ENCODE data around the gene IL4R.
"Not testable (repeated sequence)": the region's sequence is repeated elsewhere in the genome, so short reads cannot be mapped to it uniquely, and the experiment has no call there.

The IL4R gene

DNA sequence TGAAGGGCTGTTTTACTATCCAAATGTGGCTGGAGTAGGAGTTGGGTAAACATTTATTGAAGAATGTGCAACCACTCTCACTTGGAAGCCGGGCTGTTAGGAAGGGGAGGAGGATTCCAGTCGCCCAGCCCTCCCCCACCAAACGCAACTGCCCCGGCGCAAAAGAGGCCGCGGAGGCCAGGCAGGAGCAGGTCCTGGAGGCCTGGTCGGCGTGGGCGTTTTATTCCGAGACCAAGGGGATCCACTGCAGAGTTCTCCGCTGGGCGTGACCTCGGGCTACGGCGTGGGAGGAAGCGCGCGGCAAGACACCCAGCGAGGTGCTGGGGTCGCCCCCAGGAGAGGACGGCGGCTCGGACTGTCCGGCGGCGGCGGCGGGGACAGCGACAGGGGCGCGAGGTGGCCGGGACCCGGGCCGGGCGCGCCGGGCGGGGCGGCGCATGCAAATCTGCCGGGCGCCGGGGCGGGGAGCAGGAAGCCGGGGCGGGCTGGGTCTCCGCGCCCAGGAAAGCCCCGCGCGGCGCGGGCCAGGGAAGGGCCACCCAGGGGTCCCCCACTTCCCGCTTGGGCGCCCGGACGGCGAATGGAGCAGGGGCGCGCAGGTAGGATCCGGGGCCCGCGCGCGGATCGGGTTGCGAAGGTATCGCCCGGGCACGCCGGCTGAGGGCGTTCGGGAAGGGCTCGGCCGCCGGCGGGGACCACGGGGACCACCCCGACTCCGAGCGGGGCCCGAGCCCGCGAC is at the start of gene IL4R:
Gene IL4R, plus strand, starts transcription at position 553 of the 739 bp plus-strand sequence. CDS start 26,230 bp downstream, outside the sequence.
- DNase-seq (ENCODE audit: low spot score) = peak; percentile 75

DNA sequence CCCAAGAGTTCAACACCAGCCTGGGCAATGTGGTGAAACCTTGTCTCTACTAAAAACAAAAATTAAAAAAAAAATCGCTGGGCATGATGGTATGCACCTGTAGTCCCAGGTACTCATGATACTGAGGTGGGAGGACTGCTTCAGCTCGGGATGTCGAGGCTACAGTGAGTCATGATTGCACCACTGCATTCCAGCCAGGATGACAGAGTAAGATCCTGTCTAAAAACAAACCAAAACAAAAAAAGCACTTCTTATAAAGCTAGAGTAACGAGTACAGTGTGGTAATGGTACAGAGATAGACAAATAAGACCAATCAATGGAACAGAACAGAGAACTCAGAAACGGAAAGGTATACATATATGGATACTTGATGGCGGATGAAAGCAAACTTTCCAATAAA is 49.6 kb upstream of the IL4R start:
- no peak for DNase-seq (ENCODE audit: low spot score)

- no peak for DNase-seq (ENCODE audit: low spot score)
Observed at GRCh38 chr16:27265982-27266381, 47.8 kb upstream of the IL4R start.

- DNase-seq (ENCODE audit: low spot score) = no peak
Observed at GRCh38 chr16:27267037-27267677, 46.6 kb upstream of the IL4R start.

GRCh38 chr16:27268376-27269299 is 45.1 kb upstream of the IL4R start, which contains the start of gene NSMCE1:
NSMCE1 (minus strand) TSS chr16:27268772; CDS start chr16:27257570, 11,202 bp downstream.
- peak; percentile 93 for DNase-seq (ENCODE audit: low spot score)

GRCh38 chr16:27269300-27270150 is 44.2 kb upstream of the IL4R start:
- no peak for DNase-seq (ENCODE audit: low spot score)

DNA sequence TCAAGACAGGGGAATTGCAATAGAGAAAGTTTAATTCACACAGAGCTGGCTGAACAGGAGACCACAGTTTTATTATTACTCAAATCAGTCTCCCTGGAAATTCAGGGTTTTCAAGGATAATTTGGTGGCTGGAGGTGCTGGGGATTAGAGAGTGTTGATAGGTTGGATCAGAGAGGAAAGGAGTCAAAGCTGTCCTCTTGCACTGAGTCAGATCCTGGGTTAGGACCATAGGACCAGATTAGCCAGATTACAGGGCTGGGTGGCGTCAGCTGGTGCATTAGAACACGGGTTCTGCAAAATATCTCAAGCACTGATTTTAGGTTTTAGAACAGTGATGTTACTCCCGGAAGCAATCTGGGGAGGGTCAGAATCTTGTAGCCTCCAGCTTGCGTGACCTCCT is 43.4 kb upstream of the IL4R start:
- no peak for DNase-seq (ENCODE audit: low spot score)

- DNase-seq (ENCODE audit: low spot score) = no peak
Observed at GRCh38 chr16:27272076-27272475, 41.7 kb upstream of the IL4R start.

DNA sequence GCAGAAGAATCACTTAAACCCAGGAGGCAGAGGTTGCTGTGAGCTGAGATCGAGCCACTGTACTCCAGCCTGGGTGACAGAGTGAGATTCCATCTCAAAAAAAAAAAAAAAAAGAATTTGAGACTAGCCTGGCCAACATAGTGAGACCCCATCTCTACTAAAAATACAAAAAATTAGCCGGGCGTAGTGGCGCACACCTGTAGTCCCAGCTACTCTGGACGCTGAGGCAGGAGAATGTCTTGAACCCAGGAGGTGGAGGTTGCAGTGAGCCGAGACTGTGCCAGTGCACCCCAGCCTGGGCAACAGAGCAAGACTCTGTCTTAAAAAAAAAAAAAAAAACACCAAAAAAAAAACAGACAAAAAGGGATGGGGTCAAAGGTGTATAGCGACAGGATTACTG is 41.1 kb upstream of the IL4R start:
- DNase-seq (ENCODE audit: low spot score) = not testable (repeated sequence)

DNA sequence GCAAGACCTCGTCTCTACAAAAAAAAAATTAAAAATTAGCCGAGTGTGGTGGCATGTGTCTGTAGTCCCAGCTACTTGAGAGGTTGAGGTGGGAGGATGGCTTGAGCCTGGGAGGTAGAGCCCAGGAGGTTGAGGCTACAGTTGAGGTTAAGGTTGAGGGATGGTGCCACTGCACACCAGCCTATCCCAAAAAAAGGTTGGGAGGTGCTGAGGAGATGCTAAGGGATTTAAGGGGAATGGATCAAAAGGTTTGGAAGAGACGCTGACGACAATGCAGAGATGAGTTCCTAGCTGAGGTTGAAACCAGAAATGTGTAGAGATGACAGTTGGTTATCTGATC is 40.5 kb upstream of the IL4R start:
- DNase-seq (ENCODE audit: low spot score) = no peak

DNA sequence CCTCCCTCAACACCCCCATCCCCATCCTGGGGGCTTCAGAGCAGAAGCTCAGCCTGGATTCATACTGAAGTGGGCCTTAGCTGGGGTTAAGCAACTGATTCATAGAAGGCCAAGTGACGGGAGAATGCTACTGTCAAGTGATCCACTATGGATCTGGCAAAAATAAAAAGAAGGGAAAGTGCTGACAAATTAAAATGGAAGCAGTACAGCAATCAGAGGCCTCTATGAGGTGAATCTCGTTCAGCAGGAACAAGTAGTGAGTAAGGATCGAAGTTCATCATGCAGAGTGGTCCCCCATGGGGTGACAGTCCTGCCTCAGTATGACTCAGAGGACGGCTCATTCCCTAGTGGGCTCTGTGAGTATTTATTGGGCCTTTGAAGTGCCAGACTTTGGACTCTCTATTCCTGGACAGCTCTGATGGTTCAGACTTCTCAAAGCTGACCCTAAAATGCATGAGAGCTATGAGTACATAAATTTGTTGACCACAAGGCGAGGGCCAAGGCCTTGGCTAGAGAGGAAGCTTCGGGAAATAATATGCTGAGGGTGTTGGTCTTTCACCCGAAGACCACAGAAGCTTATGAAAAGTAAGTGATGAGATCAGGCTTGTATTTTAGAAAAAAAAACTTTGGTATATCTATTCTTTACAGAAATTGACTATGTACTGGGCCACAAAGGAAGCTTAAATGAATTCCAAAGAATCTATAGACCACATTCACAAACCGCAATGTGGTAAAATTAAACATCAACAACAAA is 39.9 kb upstream of the IL4R start:
- DNase-seq (ENCODE audit: low spot score) = no peak

DNA sequence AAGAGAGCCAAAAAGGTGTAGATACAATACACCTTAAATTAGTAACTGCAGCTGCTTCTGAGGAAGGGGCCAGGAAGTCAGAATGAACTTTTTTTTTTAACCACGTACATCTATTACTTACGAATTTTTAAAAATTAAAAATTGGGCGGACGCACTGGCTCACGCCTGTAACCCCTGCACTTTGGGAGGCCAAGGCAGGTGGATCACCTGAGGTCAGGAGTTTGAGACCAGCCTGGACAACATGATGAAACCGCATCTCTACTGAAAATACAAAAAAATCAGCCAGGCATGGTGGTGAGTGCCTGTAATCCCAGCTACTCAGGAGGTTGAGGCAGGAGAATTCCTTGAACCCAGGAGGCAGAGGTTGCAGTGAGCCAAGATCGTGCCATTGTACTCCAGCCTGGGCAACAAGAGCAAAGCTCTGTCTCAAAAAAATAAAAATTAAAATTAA is 39.3 kb upstream of the IL4R start:
- DNase-seq (ENCODE audit: low spot score) = not testable (repeated sequence)

GRCh38 chr16:27275394-27275793 is 38.4 kb upstream of the IL4R start:
- DNase-seq (ENCODE audit: low spot score) = no peak

DNA sequence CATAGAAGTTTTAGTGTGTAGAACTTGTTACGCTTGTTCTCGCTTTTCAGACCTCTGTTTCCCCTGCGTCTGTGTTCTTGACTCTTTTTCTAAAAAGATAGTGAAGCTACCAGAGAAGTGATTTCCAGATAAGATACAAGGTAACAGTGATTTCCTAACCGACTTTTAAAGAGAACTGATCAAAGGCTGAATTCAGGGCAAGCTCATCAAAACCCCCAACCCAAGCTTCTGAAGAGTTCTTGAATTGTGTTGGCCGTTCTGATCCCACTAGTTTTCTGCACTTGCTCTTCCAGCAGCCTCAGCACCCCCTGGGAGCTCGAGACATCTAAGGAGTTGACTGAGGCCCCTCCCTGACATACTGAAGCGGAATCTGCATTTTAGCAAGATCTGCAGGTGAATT is 32.5 kb upstream of the IL4R start:
- no peak for DNase-seq (ENCODE audit: low spot score)

DNA sequence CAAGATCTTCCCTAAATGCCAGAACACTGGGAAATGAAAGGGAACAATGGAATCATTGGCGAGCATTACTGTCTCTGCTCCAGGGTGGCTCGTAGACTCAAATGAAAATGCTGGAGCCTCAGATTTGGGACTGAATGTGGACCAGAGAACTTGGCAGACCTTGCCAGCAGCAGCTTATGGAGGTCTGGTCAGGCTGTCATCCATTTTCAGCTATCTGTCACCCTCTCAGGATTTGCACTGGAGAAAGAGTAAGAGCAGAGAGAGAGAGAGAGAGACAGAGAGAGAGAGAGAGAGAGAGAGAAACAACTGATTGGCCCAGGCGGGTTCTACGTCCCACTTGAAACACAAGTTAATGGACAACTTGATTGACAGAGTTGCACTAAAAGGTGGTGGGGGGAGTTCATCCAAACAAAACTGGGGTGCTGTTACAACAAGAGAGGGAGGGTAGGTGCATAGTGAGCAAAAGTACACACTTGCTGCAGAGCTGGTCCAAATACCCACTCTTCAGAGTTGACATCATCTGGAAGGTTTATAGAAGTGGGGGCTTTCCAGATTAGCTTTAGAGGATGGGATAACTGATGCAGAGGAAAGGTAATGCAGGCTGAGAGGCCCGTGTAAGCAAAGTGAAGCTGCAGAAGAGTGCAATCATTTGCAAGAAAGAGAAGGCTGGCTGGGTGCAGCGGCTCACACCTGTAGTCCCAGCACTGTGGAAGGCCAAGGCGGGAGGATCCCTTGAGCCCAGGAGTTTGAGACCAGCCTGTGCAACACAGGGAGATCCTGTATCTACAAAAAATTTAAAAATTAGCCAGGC is 28.7 kb upstream of the IL4R start:
- DNase-seq (ENCODE audit: low spot score) = no peak

DNA sequence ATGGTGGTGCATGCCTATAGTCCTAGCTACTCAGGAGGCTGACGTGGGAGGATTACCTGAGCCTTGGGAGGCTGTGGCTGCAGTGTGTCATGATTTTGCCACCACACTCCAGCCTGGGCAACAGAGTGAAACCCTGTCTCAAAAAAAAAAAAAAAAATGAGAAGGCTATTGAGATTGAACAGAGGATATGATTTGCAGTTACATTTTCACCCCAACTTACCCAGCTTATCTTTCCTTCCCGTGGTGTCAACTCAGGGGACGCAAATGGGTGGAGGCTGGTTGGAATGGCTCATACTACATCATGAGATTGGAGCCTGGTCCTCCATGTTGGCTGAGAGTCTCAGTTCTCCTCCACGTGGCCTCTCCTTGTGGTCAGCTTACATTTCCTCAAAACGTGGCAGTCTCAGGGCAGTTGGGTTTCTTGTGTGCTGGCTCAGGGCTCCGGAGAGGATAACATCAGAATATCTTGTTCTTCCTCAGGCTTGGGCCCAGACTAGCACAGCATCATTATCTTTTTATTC is 28.0 kb upstream of the IL4R start:
- no peak for DNase-seq (ENCODE audit: low spot score)

- no peak for DNase-seq (ENCODE audit: low spot score)
Observed at GRCh38 chr16:27286451-27286850, 27.3 kb upstream of the IL4R start.

DNA sequence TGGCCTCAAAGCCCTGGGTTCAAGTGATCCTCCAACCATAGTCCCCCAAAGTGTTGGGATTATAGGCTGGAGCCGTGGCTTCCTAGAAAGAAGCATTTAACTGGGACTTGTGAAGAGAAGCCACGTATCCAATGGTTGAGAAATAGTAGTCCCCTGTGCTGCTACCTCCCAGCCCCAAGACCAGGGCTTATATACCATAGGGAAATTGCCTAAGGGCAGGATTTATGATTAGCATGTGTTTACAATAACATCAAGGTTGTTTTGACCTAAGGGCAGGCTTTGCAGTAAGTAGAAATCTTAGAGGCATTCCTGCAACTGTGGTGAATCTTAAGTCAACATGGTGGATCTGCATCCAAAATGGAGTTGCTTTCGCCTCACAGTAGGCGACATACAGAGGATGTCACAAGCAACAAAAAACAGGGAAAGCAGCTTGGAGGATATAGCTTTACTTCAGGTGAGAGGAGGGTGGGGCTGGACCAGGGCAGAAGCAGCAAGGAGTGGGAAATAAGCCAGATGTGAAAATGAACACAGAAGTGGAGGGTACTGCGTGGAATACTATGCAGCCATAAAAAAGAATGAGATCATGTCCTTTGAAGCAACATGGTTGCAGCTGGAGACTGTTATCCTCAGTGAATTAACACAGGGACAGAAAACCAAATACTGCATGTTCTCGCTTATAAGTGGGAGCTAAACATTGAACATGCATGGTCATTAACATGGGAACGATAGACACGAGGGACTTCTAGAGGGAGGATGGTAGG is 26.5 kb upstream of the IL4R start:
- DNase-seq (ENCODE audit: low spot score) = no peak

DNA sequence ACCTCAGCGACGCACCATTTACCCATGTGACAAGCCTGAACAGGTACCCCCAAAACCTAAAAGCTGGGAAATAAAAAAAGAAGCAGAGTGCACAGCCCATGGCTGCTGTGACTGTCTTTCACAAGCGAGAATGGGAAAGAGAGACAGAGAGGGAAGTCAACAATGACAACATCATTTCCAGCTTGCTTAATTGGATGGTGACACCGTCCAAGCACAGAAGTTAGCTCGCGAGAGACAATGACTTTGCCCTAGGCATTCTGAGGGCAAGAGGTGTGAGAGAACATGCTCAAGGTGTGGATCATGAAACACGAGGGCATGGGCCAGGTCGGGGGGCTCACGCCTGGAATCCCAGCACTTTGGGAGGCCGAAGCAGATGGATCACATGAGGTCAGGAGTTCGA is 25.9 kb upstream of the IL4R start:
- no peak for DNase-seq (ENCODE audit: low spot score)
